ENCODE results near the gene SWAP70. TPM values are rescaled to one million over a fixed set of nuclear protein-coding genes. Genes with fewer than 3 reads are reported as not detected.

The SWAP70 gene
- total and polyA plus RNA-seq, 2 of the 13 experiments (the other 11 are each of a cell fraction or from before 2014, with no cell fraction given): 4.6 to 8.7 TPM

DNA sequence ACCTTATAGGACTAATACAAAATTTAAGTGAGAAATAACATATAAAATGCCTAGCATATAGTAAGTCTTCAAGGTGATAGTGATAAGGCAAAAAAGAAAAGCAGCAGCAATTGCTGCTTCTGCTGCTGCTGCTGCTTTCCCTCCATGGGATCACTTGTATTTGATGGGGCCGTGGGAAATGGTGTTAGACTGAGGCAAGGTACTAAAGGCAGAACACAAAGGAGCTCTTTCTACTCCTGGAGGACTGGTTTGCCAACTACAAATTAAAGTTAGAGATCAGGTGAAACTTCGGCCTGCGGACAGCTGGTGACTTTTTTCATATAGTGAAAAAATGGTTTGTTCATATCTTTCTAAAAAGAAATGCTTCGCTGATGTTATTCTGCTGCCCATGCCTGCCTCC lies 46.3 kb downstream of the SWAP70 start:
- Histone ChIP-seq H3K27me3 (ENCODE audit: control insufficient read depth in 1 of 2, insufficient read depth in 2 of 2, low read length in 2 of 2) (no peaks in the 10 kb centered on the region), H3K27ac (ENCODE audit: extremely low read length, insufficient read depth, low read length) (no peak overlapping the region), H3K4me2 (ENCODE audit: low read depth, low read length) (no peak overlapping the region), H3K9me3 (ENCODE audit: low read length) (no peaks in the 10 kb centered on the region), H3K36me3 (replicated peaks in 1 of 2; ENCODE audit: control insufficient read depth in 1 of 2, insufficient read depth in 2 of 2, low read length in 2 of 2) (0 out of 5 replicates have a peak, but pooled peaks cover 0 to 2% of the 10 kb centered on the region in 2 experiments), H3K79me2 (ENCODE audit: insufficient read depth, low read length) (no peaks in the 10 kb centered on the region), H3K4me3 (replicated peaks in 1 of 3; ENCODE audit: insufficient read depth in 1 of 3, low read depth in 2 of 3, low read length in 3 of 3) (no peak overlapping the region), H3K9ac (ENCODE audit: insufficient read depth, low read depth, low read length) (no peak overlapping the region), H4K20me1 (ENCODE audit: insufficient read depth, low read length) (no peaks in the 10 kb centered on the region), H2AFZ (ENCODE audit: low read length) (no peak overlapping the region), H3K4me1 (ENCODE audit: insufficient read depth, low read length) (peaks cover 40% of the 10 kb centered on the region)
- intact Hi-C loops (cut with micrococcal nuclease; ENCODE audit: unreplicated experiment) (no loop called here), in situ Hi-C loops (cut with HindIII; ENCODE audit: extremely low pct_ligation_motif_present, low pct_unique_long_range_greater_than_20kb) (no loop called here)
- no TSS peak for BruUV-seq (replicated peaks)
- ChIA-PET CTCF (ENCODE audit: low intra/inter-chr PET ratio, low total read pairs) (no interaction called here), POLR2A (no interaction called here)
- no peak for ATAC-seq
- no peak for FAIRE-seq
- DNase-seq (ENCODE audit: low spot score): no peak
- 91% methylated on average over 4 of the region's 4 CpGs for WGBS (ENCODE audit: low lambda C conversion rate)
- TF ChIP-seq, protein P1, sequence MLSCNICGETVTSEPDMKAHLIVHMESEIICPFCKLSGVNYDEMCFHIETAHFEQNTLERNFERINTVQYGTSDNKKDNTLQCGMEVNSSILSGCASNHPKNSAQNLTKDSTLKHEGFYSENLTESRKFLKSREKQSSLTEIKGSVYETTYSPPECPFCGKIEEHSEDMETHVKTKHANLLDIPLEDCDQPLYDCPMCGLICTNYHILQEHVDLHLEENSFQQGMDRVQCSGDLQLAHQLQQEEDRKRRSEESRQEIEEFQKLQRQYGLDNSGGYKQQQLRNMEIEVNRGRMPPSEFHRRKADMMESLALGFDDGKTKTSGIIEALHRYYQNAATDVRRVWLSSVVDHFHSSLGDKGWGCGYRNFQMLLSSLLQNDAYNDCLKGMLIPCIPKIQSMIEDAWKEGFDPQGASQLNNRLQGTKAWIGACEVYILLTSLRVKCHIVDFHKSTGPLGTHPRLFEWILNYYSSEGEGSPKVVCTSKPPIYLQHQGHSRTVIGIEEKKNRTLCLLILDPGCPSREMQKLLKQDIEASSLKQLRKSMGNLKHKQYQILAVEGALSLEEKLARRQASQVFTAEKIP (CRISPR knock-in tag; IDR thresholded peaks at IDR 0.05; ENCODE audit: borderline replicate concordance): no peak
- TF ChIP-seq, protein P2, sequence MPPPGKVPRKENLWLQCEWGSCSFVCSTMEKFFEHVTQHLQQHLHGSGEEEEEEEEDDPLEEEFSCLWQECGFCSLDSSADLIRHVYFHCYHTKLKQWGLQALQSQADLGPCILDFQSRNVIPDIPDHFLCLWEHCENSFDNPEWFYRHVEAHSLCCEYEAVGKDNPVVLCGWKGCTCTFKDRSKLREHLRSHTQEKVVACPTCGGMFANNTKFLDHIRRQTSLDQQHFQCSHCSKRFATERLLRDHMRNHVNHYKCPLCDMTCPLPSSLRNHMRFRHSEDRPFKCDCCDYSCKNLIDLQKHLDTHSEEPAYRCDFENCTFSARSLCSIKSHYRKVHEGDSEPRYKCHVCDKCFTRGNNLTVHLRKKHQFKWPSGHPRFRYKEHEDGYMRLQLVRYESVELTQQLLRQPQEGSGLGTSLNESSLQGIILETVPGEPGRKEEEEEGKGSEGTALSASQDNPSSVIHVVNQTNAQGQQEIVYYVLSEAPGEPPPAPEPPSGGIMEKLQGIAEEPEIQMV (CRISPR knock-in tag; IDR thresholded peaks at IDR 0.05; ENCODE audit: low read depth): no peak
- TF ChIP-seq SP2 (CRISPR knock-in tag; IDR thresholded peaks at IDR 0.05) (no peak), NFIB (CRISPR knock-in tag; IDR thresholded peaks at IDR 0.05; ENCODE audit: borderline replicate concordance) (no peak), NFKBIZ (CRISPR knock-in tag; IDR thresholded peaks at IDR 0.05) (no peak), ESRRA (CRISPR knock-in tag; IDR thresholded peaks at IDR 0.05; ENCODE audit: low read depth) (no peak), HDAC2 (CRISPR knock-in tag; IDR thresholded peaks at IDR 0.05) (no peak), SP5 (CRISPR knock-in tag; IDR thresholded peaks at IDR 0.05; ENCODE audit: borderline replicate concordance, low read depth) (no peak), JARID2 (CRISPR knock-in tag; IDR thresholded peaks at IDR 0.05; ENCODE audit: insufficient replicate concordance) (no peak), MAFG (CRISPR knock-in tag; IDR thresholded peaks at IDR 0.05) (no peak), BCL6 (CRISPR knock-in tag; IDR thresholded peaks at IDR 0.05) (no peak), ZNF17 (CRISPR knock-in tag; IDR thresholded peaks at IDR 0.05) (no peak)
- TF ChIP-seq, protein P3, sequence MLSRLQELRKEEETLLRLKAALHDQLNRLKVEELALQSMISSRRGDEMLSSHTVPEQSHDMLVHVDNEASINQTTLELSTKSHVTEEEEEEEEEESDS (CRISPR knock-in tag; IDR thresholded peaks at IDR 0.05; ENCODE audit: borderline replicate concordance): no peak
- TF ChIP-seq, protein P4, sequence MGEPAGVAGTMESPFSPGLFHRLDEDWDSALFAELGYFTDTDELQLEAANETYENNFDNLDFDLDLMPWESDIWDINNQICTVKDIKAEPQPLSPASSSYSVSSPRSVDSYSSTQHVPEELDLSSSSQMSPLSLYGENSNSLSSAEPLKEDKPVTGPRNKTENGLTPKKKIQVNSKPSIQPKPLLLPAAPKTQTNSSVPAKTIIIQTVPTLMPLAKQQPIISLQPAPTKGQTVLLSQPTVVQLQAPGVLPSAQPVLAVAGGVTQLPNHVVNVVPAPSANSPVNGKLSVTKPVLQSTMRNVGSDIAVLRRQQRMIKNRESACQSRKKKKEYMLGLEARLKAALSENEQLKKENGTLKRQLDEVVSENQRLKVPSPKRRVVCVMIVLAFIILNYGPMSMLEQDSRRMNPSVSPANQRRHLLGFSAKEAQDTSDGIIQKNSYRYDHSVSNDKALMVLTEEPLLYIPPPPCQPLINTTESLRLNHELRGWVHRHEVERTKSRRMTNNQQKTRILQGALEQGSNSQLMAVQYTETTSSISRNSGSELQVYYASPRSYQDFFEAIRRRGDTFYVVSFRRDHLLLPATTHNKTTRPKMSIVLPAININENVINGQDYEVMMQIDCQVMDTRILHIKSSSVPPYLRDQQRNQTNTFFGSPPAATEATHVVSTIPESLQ (CRISPR knock-in tag; conservative IDR thresholded peaks at IDR 0.05): no peak
- TF ChIP-seq, protein P5, sequence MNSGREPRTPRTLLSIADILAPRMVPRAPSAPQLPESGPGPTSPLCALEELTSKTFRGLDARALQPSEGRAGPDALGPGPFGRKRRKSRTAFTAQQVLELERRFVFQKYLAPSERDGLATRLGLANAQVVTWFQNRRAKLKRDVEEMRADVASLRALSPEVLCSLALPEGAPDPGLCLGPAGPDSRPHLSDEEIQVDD (CRISPR knock-in tag; IDR thresholded peaks at IDR 0.05; ENCODE audit: borderline replicate concordance): no peak
- TF ChIP-seq, protein P6, sequence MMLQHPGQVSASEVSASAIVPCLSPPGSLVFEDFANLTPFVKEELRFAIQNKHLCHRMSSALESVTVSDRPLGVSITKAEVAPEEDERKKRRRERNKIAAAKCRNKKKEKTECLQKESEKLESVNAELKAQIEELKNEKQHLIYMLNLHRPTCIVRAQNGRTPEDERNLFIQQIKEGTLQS (CRISPR knock-in tag; IDR thresholded peaks at IDR 0.05): no peak
- TF ChIP-seq, protein P7, sequence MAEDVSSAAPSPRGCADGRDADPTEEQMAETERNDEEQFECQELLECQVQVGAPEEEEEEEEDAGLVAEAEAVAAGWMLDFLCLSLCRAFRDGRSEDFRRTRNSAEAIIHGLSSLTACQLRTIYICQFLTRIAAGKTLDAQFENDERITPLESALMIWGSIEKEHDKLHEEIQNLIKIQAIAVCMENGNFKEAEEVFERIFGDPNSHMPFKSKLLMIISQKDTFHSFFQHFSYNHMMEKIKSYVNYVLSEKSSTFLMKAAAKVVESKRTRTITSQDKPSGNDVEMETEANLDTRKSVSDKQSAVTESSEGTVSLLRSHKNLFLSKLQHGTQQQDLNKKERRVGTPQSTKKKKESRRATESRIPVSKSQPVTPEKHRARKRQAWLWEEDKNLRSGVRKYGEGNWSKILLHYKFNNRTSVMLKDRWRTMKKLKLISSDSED (CRISPR knock-in tag; IDR thresholded peaks at IDR 0.05): no peak
